ENCODE results near the gene REPIN1. TPM values are rescaled to one million over a fixed set of nuclear protein-coding genes. Genes with fewer than 3 reads are reported as not detected.

The REPIN1 gene
- total and polyA plus RNA-seq, 4 donors = 38.4 to 135 (median 62.0) TPM

DNA sequence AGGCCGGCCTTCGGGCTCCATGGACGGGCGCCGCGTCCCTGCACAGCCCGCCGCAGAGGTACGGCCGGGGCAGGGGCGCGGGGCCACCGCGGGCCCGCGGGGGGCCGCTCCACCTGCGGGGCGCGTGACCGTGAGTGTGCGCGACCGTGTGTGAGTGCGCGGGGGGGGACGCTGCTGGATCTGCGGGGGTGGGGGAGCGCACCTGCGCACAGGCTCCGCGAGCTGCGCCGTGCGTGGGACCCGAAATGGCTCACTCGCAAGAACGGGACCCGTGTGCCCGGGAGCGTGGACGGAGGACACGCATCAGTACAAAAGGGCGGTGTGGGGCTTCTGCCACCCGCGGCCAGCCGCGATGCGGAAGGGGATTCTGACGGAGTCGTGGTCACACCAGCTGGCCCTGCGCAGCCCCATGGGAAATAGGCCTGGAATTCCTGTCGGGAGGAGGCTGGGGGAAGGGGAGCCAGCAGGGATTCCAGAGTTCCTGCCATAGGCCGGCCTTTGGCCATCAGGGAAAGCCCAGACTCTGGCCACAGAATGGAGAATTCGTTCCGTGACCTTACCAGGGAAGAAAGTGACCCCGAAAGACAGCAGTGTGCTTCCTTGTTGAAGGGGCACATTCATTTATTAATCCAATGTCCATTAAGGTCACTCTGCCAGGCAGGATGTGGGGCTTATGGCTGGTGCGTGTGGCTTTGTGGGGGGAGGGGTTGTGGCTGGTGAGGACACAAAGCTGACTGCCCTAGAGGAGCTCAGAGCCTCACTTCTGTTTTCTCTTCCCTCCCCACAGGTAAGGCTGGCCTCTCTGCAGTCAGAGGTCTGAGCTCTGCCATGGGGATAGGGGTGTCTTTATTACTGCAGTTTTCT, 494 bp downstream of the REPIN1 start:
- Histone ChIP-seq H3K9ac (ENCODE audit: insufficient read depth in 1 of 2, low read length in 2 of 2) (peak overlapping the region; percentile 70 to 74), H3K27ac (ENCODE audit: low read depth in 1 of 2, low read length in 1 of 2) (peak overlapping the region; percentile 97 to 99), H3K9me3 (ENCODE audit: control insufficient read depth in 4 of 4, insufficient read depth in 3 of 4, low read length in 3 of 4) (no peaks in the 10 kb centered on the region), H3K4me3 (peak overlapping the region; percentile 85), H3K4me1 (ENCODE audit: control insufficient read depth in 5 of 5, insufficient read depth in 5 of 5, low read length in 5 of 5) (peaks cover 0 to 30% (median 7%) of the 10 kb centered on the region in 5 donors), H3K27me3 (ENCODE audit: control insufficient read depth in 3 of 3, insufficient read depth in 3 of 3, low read length in 2 of 3) (no peaks in the 10 kb centered on the region), H3K36me3 (ENCODE audit: control insufficient read depth in 4 of 4, insufficient read depth in 4 of 4, low read length in 4 of 4) (peaks cover 0 to 37% (median 16%) of the 10 kb centered on the region in 4 donors)
- TF ChIP-seq CTCF (IDR thresholded peaks at IDR 0.05; ENCODE audit: control extremely low read depth, extremely low read depth) = no peak
- peak; percentile 27 for ATAC-seq (ENCODE audit: insufficient read depth, low FRiP score)
- DNase-seq = peak; percentile 80 to 82 (median 81)
- 0 to 1% methylated on average over 41 to 58 of the region's 58 CpGs for WGBS, 2 donors

GRCh38 chr7:150369748-150370501, 1.3 kb downstream of the REPIN1 start:
- peak overlapping the region in 1 of 2 donors; percentile 70 for H3K9ac ChIP-seq (ENCODE audit: insufficient read depth in 1 of 2, low read length in 2 of 2)
- no peak for ATAC-seq (ENCODE audit: insufficient read depth, low FRiP score)
- 36 to 38% methylated on average over 21 to 23 of the region's 23 CpGs for WGBS, 2 donors
- peaks cover 0 to 30% (median 7%) of the 10 kb centered on the region in 5 donors for H3K4me1 ChIP-seq (ENCODE audit: control insufficient read depth in 5 of 5, insufficient read depth in 5 of 5, low read length in 5 of 5)
- H3K27me3 ChIP-seq (ENCODE audit: control insufficient read depth in 3 of 3, insufficient read depth in 3 of 3, low read length in 2 of 3) = no peaks in the 10 kb centered on the region
- H3K4me3 ChIP-seq = peak overlapping the region; percentile 85
- H3K9me3 ChIP-seq (ENCODE audit: control insufficient read depth in 4 of 4, insufficient read depth in 3 of 4, low read length in 3 of 4) = no peaks in the 10 kb centered on the region
- no peak for DNase-seq
- H3K36me3 ChIP-seq (ENCODE audit: control insufficient read depth in 4 of 4, insufficient read depth in 4 of 4, low read length in 4 of 4) = peaks cover 0 to 40% (median 19%) of the 10 kb centered on the region in 4 donors
- H3K27ac ChIP-seq (ENCODE audit: low read depth in 1 of 2, low read length in 1 of 2) = peak overlapping the region; percentile 97 to 99
- no peak for TF ChIP-seq CTCF (IDR thresholded peaks at IDR 0.05; ENCODE audit: control extremely low read depth, extremely low read depth)

GRCh38 chr7:150370612-150371071, 2.0 kb downstream of the REPIN1 start:
- Histone ChIP-seq H3K4me3 (no peak overlapping the region), H3K9ac (ENCODE audit: insufficient read depth in 1 of 2, low read length in 2 of 2) (no peak overlapping the region), H3K27ac (ENCODE audit: low read depth in 1 of 2, low read length in 1 of 2) (peak overlapping the region in 1 of 2 donors; percentile 97), H3K27me3 (ENCODE audit: control insufficient read depth in 3 of 3, insufficient read depth in 3 of 3, low read length in 2 of 3) (no peaks in the 10 kb centered on the region), H3K9me3 (ENCODE audit: control insufficient read depth in 4 of 4, insufficient read depth in 3 of 4, low read length in 3 of 4) (no peaks in the 10 kb centered on the region), H3K4me1 (ENCODE audit: control insufficient read depth in 5 of 5, insufficient read depth in 5 of 5, low read length in 5 of 5) (peaks cover 0 to 30% (median 7%) of the 10 kb centered on the region in 5 donors), H3K36me3 (ENCODE audit: control insufficient read depth in 4 of 4, insufficient read depth in 4 of 4, low read length in 4 of 4) (peaks cover 0 to 40% (median 19%) of the 10 kb centered on the region in 4 donors)
- no peak for DNase-seq
- WGBS, 2 donors = 77 to 84% methylated on average over 3 of the region's 3 CpGs
- ATAC-seq (ENCODE audit: insufficient read depth, low FRiP score) = no peak
- TF ChIP-seq CTCF (IDR thresholded peaks at IDR 0.05; ENCODE audit: control extremely low read depth, extremely low read depth) = no peak
